Sigmoid colon (tissue), 3 donors: Measurements from ENCODE around the gene SEC23A.

Source experiments
- POLR2A ChIP-seq, 2 donors: fragments of 450-650 bp; IDR thresholded peaks; one replicate each; pipeline ENCODE4 v1.6.1; 2016; ENCODE audit warnings: antibody characterized with exemption in 2 of 2, mild to moderate bottlenecking in 2 of 2, moderate library complexity in 2 of 2
- TF ChIP-seq, protein P1 (sequence below), 4 experiments: fragments of 450-650 bp in 3 of 4; fragments of 200-600 bp in 1 of 4; IDR thresholded peaks; one replicate each; pipeline ENCODE4 v1.5.1; 2016 to 2019; ENCODE audit warnings: antibody characterized with exemption in 4 of 4, mild to moderate bottlenecking in 3 of 4, moderate library complexity in 2 of 4

GRCh38 chr14:38987781-38988180 is 115.3 kb downstream of the SEC23A start:
- TF ChIP-seq POLR2A (IDR thresholded peaks at IDR 0.05) = no peak
- TF ChIP-seq, protein P1, sequence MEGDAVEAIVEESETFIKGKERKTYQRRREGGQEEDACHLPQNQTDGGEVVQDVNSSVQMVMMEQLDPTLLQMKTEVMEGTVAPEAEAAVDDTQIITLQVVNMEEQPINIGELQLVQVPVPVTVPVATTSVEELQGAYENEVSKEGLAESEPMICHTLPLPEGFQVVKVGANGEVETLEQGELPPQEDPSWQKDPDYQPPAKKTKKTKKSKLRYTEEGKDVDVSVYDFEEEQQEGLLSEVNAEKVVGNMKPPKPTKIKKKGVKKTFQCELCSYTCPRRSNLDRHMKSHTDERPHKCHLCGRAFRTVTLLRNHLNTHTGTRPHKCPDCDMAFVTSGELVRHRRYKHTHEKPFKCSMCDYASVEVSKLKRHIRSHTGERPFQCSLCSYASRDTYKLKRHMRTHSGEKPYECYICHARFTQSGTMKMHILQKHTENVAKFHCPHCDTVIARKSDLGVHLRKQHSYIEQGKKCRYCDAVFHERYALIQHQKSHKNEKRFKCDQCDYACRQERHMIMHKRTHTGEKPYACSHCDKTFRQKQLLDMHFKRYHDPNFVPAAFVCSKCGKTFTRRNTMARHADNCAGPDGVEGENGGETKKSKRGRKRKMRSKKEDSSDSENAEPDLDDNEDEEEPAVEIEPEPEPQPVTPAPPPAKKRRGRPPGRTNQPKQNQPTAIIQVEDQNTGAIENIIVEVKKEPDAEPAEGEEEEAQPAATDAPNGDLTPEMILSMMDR (IDR thresholded peaks at IDR 0.05) = no peak
